Measurements from ENCODE around the gene PRPF40A.

Gene PRPF40A

DNA sequence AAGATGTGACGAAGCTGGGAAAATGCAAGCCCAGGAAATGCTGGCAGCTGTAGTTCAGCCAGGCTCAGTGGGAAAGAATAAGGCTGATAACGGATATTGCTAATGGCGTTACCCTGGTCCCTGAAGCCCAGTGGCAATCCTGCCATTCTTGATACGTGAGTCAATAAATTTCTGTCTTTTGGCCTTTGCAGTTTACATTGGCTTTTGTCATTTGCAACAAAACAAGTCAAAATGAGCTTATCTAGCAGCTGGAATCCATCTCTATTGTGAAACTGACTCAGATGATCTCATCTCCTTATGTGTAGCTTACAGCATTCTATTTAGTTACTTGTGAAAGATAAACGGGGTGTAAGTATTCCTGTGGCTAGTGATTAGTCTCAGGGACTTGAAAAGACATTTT is 44.9 kb upstream of the PRPF40A start:
- Histone ChIP-seq H3K9me2 (replicated peaks; ENCODE audit: low read depth, low read length) (no peaks in the 10 kb centered on the region), H3K9me3 (ENCODE audit: insufficient read depth, low read depth, low read length) (no peaks in the 10 kb centered on the region), H4K20me1 (ENCODE audit: insufficient read depth, low read length, poor library complexity, severe bottlenecking) (no peaks in the 10 kb centered on the region), H2AFZ (ENCODE audit: low read length) (no peak overlapping the region), H3K36me3 (ENCODE audit: insufficient read depth, low read length) (peaks cover 31% of the 10 kb centered on the region), H3K9ac (ENCODE audit: low read depth, low read length, poor library complexity, severe bottlenecking) (no peak overlapping the region), H3F3A (ENCODE audit: low read depth) (no peaks in the 10 kb centered on the region), H3K4me1 (ENCODE audit: insufficient read depth, low read length, poor library complexity, severe bottlenecking) (no peaks in the 10 kb centered on the region), H3K27me3 (ENCODE audit: insufficient read depth, low read length, poor library complexity, severe bottlenecking) (no peaks in the 10 kb centered on the region), H3K79me2 (ENCODE audit: insufficient read depth, low read length) (no peaks in the 10 kb centered on the region), H3K4me2 (ENCODE audit: low read depth, low read length, poor library complexity, severe bottlenecking) (no peak overlapping the region), H3K4me3 (ENCODE audit: low read length, poor library complexity, severe bottlenecking) (no peak overlapping the region)
- TF ChIP-seq, protein P1, sequence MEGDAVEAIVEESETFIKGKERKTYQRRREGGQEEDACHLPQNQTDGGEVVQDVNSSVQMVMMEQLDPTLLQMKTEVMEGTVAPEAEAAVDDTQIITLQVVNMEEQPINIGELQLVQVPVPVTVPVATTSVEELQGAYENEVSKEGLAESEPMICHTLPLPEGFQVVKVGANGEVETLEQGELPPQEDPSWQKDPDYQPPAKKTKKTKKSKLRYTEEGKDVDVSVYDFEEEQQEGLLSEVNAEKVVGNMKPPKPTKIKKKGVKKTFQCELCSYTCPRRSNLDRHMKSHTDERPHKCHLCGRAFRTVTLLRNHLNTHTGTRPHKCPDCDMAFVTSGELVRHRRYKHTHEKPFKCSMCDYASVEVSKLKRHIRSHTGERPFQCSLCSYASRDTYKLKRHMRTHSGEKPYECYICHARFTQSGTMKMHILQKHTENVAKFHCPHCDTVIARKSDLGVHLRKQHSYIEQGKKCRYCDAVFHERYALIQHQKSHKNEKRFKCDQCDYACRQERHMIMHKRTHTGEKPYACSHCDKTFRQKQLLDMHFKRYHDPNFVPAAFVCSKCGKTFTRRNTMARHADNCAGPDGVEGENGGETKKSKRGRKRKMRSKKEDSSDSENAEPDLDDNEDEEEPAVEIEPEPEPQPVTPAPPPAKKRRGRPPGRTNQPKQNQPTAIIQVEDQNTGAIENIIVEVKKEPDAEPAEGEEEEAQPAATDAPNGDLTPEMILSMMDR (conservative IDR thresholded peaks at IDR 0.05; ENCODE audit: low read length) = no peak
- no peak for TF ChIP-seq EZH2phosphoT487 (IDR thresholded peaks at IDR 0.05; ENCODE audit: borderline replicate concordance)

DNA sequence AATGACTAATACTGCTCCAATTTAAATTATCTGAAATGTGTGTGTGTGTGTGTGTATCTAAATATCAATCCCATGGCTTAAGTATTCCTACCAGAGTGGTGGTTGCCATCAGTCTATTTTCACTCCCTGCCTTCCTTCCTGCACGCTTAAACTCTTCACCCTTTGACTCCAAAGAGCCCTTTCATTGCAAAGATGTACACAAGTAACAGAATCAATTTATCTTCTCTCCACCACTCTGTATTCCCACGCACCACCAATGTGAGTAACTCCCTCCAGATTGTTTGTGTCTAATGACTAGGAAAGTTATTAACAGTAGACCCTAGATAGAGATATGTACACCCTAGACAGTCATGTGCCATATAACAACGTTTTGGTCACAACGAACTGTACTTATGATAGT is 44.0 kb upstream of the PRPF40A start:
- Histone ChIP-seq H4K20me1 (ENCODE audit: insufficient read depth, low read length, poor library complexity, severe bottlenecking) (no peaks in the 10 kb centered on the region), H2AFZ (ENCODE audit: low read length) (no peak overlapping the region), H3K9me3 (ENCODE audit: insufficient read depth, low read depth, low read length) (no peaks in the 10 kb centered on the region), H3K4me2 (ENCODE audit: low read depth, low read length, poor library complexity, severe bottlenecking) (no peak overlapping the region), H3K27me3 (ENCODE audit: insufficient read depth, low read length, poor library complexity, severe bottlenecking) (no peaks in the 10 kb centered on the region), H3F3A (ENCODE audit: low read depth) (no peaks in the 10 kb centered on the region), H3K79me2 (ENCODE audit: insufficient read depth, low read length) (no peaks in the 10 kb centered on the region), H3K4me1 (ENCODE audit: insufficient read depth, low read length, poor library complexity, severe bottlenecking) (no peaks in the 10 kb centered on the region), H3K9ac (ENCODE audit: low read depth, low read length, poor library complexity, severe bottlenecking) (no peak overlapping the region), H3K4me3 (ENCODE audit: low read length, poor library complexity, severe bottlenecking) (no peak overlapping the region), H3K9me2 (replicated peaks; ENCODE audit: low read depth, low read length) (no peaks in the 10 kb centered on the region), H3K36me3 (ENCODE audit: insufficient read depth, low read length) (peaks cover 40% of the 10 kb centered on the region)
- no peak for TF ChIP-seq EZH2phosphoT487 (IDR thresholded peaks at IDR 0.05; ENCODE audit: borderline replicate concordance)
- TF ChIP-seq, protein P1 (conservative IDR thresholded peaks at IDR 0.05; ENCODE audit: low read length) = no peak

DNA sequence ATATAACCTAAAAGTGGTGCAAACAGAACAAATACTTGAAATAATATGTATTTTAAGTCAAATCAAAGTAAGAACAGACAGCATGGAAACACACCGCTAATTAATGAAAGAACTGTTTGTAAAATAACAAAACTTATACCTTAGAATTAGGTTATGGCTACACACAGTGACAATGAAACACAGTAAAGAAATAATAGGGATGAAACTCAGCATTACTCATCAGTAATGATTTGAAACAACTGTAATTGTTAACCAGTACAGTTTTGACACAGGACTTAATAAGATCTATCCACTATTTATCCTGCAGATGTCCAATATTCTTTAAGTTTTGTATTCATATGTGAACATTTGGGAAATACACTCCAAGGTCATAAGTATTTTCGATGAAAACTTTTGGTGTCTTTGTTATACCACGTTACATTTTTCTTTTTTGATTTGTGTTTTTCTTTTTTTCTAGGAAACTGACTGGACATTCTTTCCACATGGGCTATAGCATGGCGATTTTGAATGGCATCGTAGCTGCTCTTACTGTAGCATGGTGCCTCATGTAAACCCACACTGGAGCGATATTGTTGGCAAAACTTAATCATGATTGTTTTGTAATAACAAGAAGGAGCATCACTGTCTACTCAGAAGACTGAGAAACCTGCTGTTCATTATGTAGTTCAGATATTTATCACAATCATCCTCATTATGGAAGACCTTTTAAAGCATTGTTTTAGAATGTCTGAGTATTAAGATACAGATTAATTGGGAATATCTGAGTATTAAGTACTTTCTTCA is 42.2 kb upstream of the PRPF40A start:
- Histone ChIP-seq H3K36me3 (ENCODE audit: insufficient read depth, low read length) (peaks cover 51% of the 10 kb centered on the region), H3K79me2 (ENCODE audit: insufficient read depth, low read length) (no peaks in the 10 kb centered on the region), H3K27me3 (ENCODE audit: insufficient read depth, low read length, poor library complexity, severe bottlenecking) (no peaks in the 10 kb centered on the region)

More for the DNA sequence above, 42.2 kb upstream of the PRPF40A start:
- Histone ChIP-seq H3K4me3 (ENCODE audit: low read length, poor library complexity, severe bottlenecking) (no peak overlapping the region), H3K9me3 (ENCODE audit: insufficient read depth, low read depth, low read length) (no peaks in the 10 kb centered on the region), H4K20me1 (ENCODE audit: insufficient read depth, low read length, poor library complexity, severe bottlenecking) (no peaks in the 10 kb centered on the region), H3F3A (ENCODE audit: low read depth) (no peaks in the 10 kb centered on the region), H3K9me2 (replicated peaks; ENCODE audit: low read depth, low read length) (no peaks in the 10 kb centered on the region), H3K9ac (ENCODE audit: low read depth, low read length, poor library complexity, severe bottlenecking) (no peak overlapping the region), H2AFZ (ENCODE audit: low read length) (no peak overlapping the region), H3K4me2 (ENCODE audit: low read depth, low read length, poor library complexity, severe bottlenecking) (no peak overlapping the region), H3K4me1 (ENCODE audit: insufficient read depth, low read length, poor library complexity, severe bottlenecking) (no peaks in the 10 kb centered on the region)
- no peak for TF ChIP-seq EZH2phosphoT487 (IDR thresholded peaks at IDR 0.05; ENCODE audit: borderline replicate concordance)
- TF ChIP-seq, protein P1 (conservative IDR thresholded peaks at IDR 0.05; ENCODE audit: low read length) = no peak

Data from Loucy (cell line).